ENCODE results near the gene MACIR. TPM values are rescaled to one million over a fixed set of nuclear protein-coding genes. Genes with fewer than 3 reads are reported as not detected.

Gene MACIR
- total and polyA plus RNA-seq, 2 donors (not counting 1 experiment from before 2014, with no cell fraction given), result 3.5 to 7.3 TPM

DNA sequence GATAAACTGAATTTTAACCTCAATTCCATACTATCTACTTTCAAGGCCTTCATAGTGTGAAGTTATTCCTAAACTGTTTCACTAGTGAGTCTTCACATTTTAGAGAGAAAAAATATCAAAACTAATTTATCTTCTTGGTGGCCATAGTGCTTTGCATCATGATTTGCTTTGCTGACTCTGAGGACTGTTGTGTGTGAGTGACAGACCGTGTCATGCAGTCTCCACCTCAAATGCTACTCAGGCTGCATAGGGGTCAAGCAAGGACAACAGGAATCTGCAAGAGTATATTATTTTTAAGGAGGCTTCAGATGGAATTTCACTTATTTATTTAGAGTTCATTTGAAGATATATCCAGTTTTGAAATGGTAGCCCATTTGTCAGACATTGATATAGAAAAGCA lies 34.5 kb downstream of the MACIR start:
- no peak for DNase-seq (ENCODE audit: low read depth in 2 of 2)
- no peaks in the 10 kb centered on the region for H3K27me3 ChIP-seq (ENCODE audit: control insufficient read depth, insufficient read depth, low read length)
- no peak for TF ChIP-seq EZH2 (IDR thresholded peaks at IDR 0.05; ENCODE audit: low read length, missing control alignments)
- TF ChIP-seq, protein P1, sequence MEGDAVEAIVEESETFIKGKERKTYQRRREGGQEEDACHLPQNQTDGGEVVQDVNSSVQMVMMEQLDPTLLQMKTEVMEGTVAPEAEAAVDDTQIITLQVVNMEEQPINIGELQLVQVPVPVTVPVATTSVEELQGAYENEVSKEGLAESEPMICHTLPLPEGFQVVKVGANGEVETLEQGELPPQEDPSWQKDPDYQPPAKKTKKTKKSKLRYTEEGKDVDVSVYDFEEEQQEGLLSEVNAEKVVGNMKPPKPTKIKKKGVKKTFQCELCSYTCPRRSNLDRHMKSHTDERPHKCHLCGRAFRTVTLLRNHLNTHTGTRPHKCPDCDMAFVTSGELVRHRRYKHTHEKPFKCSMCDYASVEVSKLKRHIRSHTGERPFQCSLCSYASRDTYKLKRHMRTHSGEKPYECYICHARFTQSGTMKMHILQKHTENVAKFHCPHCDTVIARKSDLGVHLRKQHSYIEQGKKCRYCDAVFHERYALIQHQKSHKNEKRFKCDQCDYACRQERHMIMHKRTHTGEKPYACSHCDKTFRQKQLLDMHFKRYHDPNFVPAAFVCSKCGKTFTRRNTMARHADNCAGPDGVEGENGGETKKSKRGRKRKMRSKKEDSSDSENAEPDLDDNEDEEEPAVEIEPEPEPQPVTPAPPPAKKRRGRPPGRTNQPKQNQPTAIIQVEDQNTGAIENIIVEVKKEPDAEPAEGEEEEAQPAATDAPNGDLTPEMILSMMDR (conservative IDR thresholded peaks at IDR 0.05 in 1 of 2, IDR thresholded peaks at IDR 0.05 in 1 of 2; ENCODE audit: low read depth in 1 of 2, low read length in 2 of 2), result no peak
- no peaks in the 10 kb centered on the region for H3K9me3 ChIP-seq (ENCODE audit: control insufficient read depth, insufficient read depth, low read depth, low read length)
- H2AFZ ChIP-seq (ENCODE audit: low read length), result no peak overlapping the region
- no peak overlapping the region for H3K4me2 ChIP-seq (ENCODE audit: extremely low read depth, insufficient read depth, low read length)
- no peaks in the 10 kb centered on the region for H4K20me1 ChIP-seq (ENCODE audit: control insufficient read depth, extremely low read depth, insufficient read depth, low read length)
- no peaks in the 10 kb centered on the region for H3K79me2 ChIP-seq (ENCODE audit: control insufficient read depth, insufficient read depth, low read length)
- H3K36me3 ChIP-seq (ENCODE audit: control insufficient read depth, insufficient read depth, low read length), result no peaks in the 10 kb centered on the region
- no peak overlapping the region for H3K27ac ChIP-seq (ENCODE audit: insufficient read depth, low read length)
- H3K4me3 ChIP-seq (replicated peaks in 1 of 4; ENCODE audit: control extremely low read depth in 1 of 4, insufficient read depth in 1 of 4, low read depth in 3 of 4, low read length in 4 of 4), result no peak overlapping the region
- H3K9ac ChIP-seq (ENCODE audit: insufficient read depth, low read length), result no peak overlapping the region
- no peaks in the 10 kb centered on the region for H3K4me1 ChIP-seq (ENCODE audit: control insufficient read depth, extremely low read depth, insufficient read depth, low read length)

- Histone ChIP-seq H4K20me1 (ENCODE audit: control insufficient read depth, extremely low read depth, insufficient read depth, low read length) (no peaks in the 10 kb centered on the region), H3K79me2 (ENCODE audit: control insufficient read depth, insufficient read depth, low read length) (no peaks in the 10 kb centered on the region)
- DNase-seq (ENCODE audit: low read depth in 2 of 2), result peak; percentile 3 to 6
Observed at GRCh38 chr5:103293719-103294118, 35.2 kb downstream of the MACIR start.

DNA sequence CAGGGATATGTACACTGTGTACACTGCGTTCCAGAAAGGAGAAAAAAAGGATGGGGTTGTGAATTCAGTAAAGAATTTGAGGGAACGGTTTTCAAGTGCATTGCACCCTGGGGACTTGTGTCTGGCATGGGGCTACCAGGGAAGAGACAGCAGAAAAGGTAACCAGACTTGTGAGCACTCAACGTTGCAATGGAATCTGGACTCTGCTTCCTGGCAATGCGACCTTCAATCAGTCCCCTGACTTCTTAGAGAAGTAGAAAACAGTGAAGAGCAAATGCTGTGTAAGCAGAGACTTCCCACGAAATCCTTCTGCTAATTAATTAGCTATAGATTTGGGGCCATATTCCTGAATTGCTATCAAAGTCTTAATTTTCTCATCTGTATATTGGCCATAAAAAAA lies 36.3 kb downstream of the MACIR start:
- Histone ChIP-seq H3K27ac (ENCODE audit: insufficient read depth, low read length) (no peak overlapping the region), H4K20me1 (ENCODE audit: control insufficient read depth, extremely low read depth, insufficient read depth, low read length) (no peaks in the 10 kb centered on the region), H2AFZ (ENCODE audit: low read length) (no peak overlapping the region), H3K9me3 (ENCODE audit: control insufficient read depth, insufficient read depth, low read depth, low read length) (no peaks in the 10 kb centered on the region), H3K4me2 (ENCODE audit: extremely low read depth, insufficient read depth, low read length) (no peak overlapping the region), H3K4me3 (replicated peaks in 1 of 4; ENCODE audit: control extremely low read depth in 1 of 4, insufficient read depth in 1 of 4, low read depth in 3 of 4, low read length in 4 of 4) (no peak overlapping the region), H3K4me1 (ENCODE audit: control insufficient read depth, extremely low read depth, insufficient read depth, low read length) (no peaks in the 10 kb centered on the region), H3K27me3 (ENCODE audit: control insufficient read depth, insufficient read depth, low read length) (no peaks in the 10 kb centered on the region), H3K36me3 (ENCODE audit: control insufficient read depth, insufficient read depth, low read length) (no peaks in the 10 kb centered on the region), H3K79me2 (ENCODE audit: control insufficient read depth, insufficient read depth, low read length) (no peaks in the 10 kb centered on the region), H3K9ac (ENCODE audit: insufficient read depth, low read length) (no peak overlapping the region)
- no peak for DNase-seq (ENCODE audit: low read depth in 2 of 2)
- no peak for TF ChIP-seq EZH2 (IDR thresholded peaks at IDR 0.05; ENCODE audit: low read length, missing control alignments)
- TF ChIP-seq, protein P1 (conservative IDR thresholded peaks at IDR 0.05 in 1 of 2, IDR thresholded peaks at IDR 0.05 in 1 of 2; ENCODE audit: low read depth in 1 of 2, low read length in 2 of 2), result no peak

More at GRCh38 chr5:103293719-103294118, 35.2 kb downstream of the MACIR start:
- Histone ChIP-seq H3K4me1 (ENCODE audit: control insufficient read depth, extremely low read depth, insufficient read depth, low read length) (no peaks in the 10 kb centered on the region), H3K9me3 (ENCODE audit: control insufficient read depth, insufficient read depth, low read depth, low read length) (no peaks in the 10 kb centered on the region), H3K27me3 (ENCODE audit: control insufficient read depth, insufficient read depth, low read length) (no peaks in the 10 kb centered on the region), H3K4me3 (replicated peaks in 1 of 4; ENCODE audit: control extremely low read depth in 1 of 4, insufficient read depth in 1 of 4, low read depth in 3 of 4, low read length in 4 of 4) (no peak overlapping the region), H3K36me3 (ENCODE audit: control insufficient read depth, insufficient read depth, low read length) (no peaks in the 10 kb centered on the region), H3K27ac (ENCODE audit: insufficient read depth, low read length) (no peak overlapping the region), H3K9ac (ENCODE audit: insufficient read depth, low read length) (no peak overlapping the region), H2AFZ (ENCODE audit: low read length) (no peak overlapping the region), H3K4me2 (ENCODE audit: extremely low read depth, insufficient read depth, low read length) (no peak overlapping the region)
- TF ChIP-seq EZH2 (IDR thresholded peaks at IDR 0.05; ENCODE audit: low read length, missing control alignments), result no peak
- TF ChIP-seq, protein P1 (conservative IDR thresholded peaks at IDR 0.05 in 1 of 2, IDR thresholded peaks at IDR 0.05 in 1 of 2; ENCODE audit: low read depth in 1 of 2, low read length in 2 of 2), result no peak

Data from fibroblast of lung (primary cell).